SK-N-MC (cell line): ENCODE data around the gene RAPGEF2.

ENCODE experiments used
- EZH2 ChIP-seq: fragments of 200-600 bp; sonication (generic); IDR thresholded peaks from one replicate; pipeline ENCODE4 v1.6.1; 2017; ENCODE audit warnings: antibody characterized with exemption
- FOXP2 ChIP-seq: optimal IDR thresholded peaks from 2 replicates; pipeline ENCODE3; 2011; ENCODE audit warnings: mild to moderate bottlenecking, moderate library complexity; ENCODE audit not compliant: insufficient read depth; ENCODE audit errors: extremely low read length, control extremely low read depth
- POLR2AphosphoS5 ChIP-seq: IDR thresholded peaks from 2 replicates; pipeline ENCODE4 v1.6.1; 2012; ENCODE audit warnings: mild to moderate bottlenecking, low read depth, low read length, borderline replicate concordance

DNA sequence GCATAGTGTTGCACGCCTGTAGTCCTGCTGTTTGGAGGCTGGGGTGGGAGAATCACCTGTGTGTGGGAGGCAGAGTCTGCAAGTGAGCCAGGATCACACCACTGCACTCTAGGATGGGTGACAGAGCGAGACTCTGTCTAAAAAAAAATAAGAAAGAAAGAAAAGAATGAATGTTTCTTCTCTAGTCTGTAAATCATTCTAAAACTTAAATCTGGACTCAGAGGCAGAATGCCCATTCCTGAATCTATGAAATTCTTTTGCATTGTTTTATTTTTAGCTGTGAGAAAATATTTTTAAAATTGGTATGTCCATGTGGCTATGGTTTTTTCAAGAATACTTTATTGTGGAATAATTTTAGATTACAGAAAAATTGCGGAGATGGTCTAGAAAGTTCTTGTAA is 49.3 kb downstream of the RAPGEF2 start:
- TF ChIP-seq POLR2AphosphoS5 (no peak), EZH2 (no peak), FOXP2 (no peak)
